Trophoblast cell (in vitro differentiated cells and primary cell): Measurements from ENCODE around the gene FAM186B.

ENCODE experiments used
- DNase-seq, 2 donors: peaks; one replicate each; pipeline ENCODE4 v3.0.0-alpha.2; 2016
- H2AFZ ChIP-seq: 2 replicates; pipeline ENCODE4 v1.6.1; 2013; ENCODE audit warnings: low read length, moderate library complexity, mild to moderate bottlenecking; ENCODE audit not compliant: insufficient read depth, poor library complexity
- H2AK5ac ChIP-seq: 2 replicates; pipeline ENCODE4 v1.6.1; 2013; ENCODE audit warnings: mild to moderate bottlenecking, low read length
- H2BK120ac ChIP-seq: 2 replicates; pipeline ENCODE4 v1.6.1; 2013; ENCODE audit warnings: low read length, mild to moderate bottlenecking, moderate library complexity; ENCODE audit not compliant: insufficient read depth, poor library complexity
- H2BK12ac ChIP-seq: 2 replicates; pipeline ENCODE4 v1.6.1; 2013; ENCODE audit warnings: mild to moderate bottlenecking, low read length, moderate library complexity
- H2BK5ac ChIP-seq: 2 replicates; pipeline ENCODE4 v1.6.1; 2013; ENCODE audit warnings: low read length, low read depth, moderate library complexity, mild to moderate bottlenecking; ENCODE audit not compliant: poor library complexity
- H3K14ac ChIP-seq: 2 replicates; pipeline ENCODE4 v1.6.1; 2013; ENCODE audit warnings: mild to moderate bottlenecking, low read length
- H3K18ac ChIP-seq: 2 replicates; pipeline ENCODE4 v1.6.1; 2013; ENCODE audit warnings: mild to moderate bottlenecking, low read length
- H3K23ac ChIP-seq: 2 replicates; pipeline ENCODE4 v1.6.1; 2013; ENCODE audit warnings: low read length
- H3K27ac ChIP-seq: 2 replicates; pipeline ENCODE4 v1.5.1; 2013; ENCODE audit warnings: low read depth, mild to moderate bottlenecking, inconsistent platforms, low read length, moderate library complexity
- H3K27me3 ChIP-seq: 2 replicates; pipeline ENCODE4 v1.6.1; 2013; ENCODE audit warnings: inconsistent platforms, mild to moderate bottlenecking, low read length, moderate library complexity; ENCODE audit not compliant: insufficient read depth
- H3K36me3 ChIP-seq, 2 experiments: 1 replicate in 1 of 2; 2 replicates in 1 of 2; pipeline ENCODE4 v1.6.1; 2013; ENCODE audit warnings: low read length in 2 of 2, mild to moderate bottlenecking in 2 of 2, moderate library complexity in 1 of 2; ENCODE audit not compliant: insufficient read depth in 2 of 2, control insufficient read depth in 1 of 2
- H3K4ac ChIP-seq: 2 replicates; pipeline ENCODE4 v1.6.1; 2013; ENCODE audit warnings: low read depth, mild to moderate bottlenecking, low read length, moderate library complexity
- H3K4me1 ChIP-seq, 2 experiments: 1 replicate in 1 of 2; 2 replicates in 1 of 2; pipeline ENCODE4 v1.6.1; 2013; ENCODE audit warnings: low read length in 2 of 2, mild to moderate bottlenecking in 2 of 2, moderate library complexity in 1 of 2; ENCODE audit not compliant: insufficient read depth in 2 of 2, control insufficient read depth in 1 of 2
- H3K4me2 ChIP-seq: 2 replicates; pipeline ENCODE4 v1.6.1; 2013; ENCODE audit warnings: inconsistent platforms, mild to moderate bottlenecking, low read length, moderate library complexity
- H3K4me3 ChIP-seq: 2 replicates; pipeline ENCODE4 v1.5.1; 2013; ENCODE audit warnings: mild to moderate bottlenecking, low read depth, low read length, inconsistent platforms
- H3K79me1 ChIP-seq: one replicate; pipeline ENCODE4 v1.6.1; 2013; ENCODE audit warnings: low read length
- H3K79me2 ChIP-seq: 2 replicates; pipeline ENCODE4 v1.6.1; 2013; ENCODE audit warnings: low read length, mild to moderate bottlenecking; ENCODE audit not compliant: control insufficient read depth, insufficient read depth, poor library complexity
- H3K9ac ChIP-seq: 2 replicates; pipeline ENCODE4 v1.6.1; 2013; ENCODE audit warnings: mild to moderate bottlenecking, low read length
- H3K9me3 ChIP-seq: 2 replicates; pipeline ENCODE4 v1.6.1; 2013; ENCODE audit warnings: low read depth, mild to moderate bottlenecking, control low read depth, inconsistent platforms, low read length; ENCODE audit not compliant: insufficient read depth
- H4K12ac ChIP-seq: 2 replicates; pipeline ENCODE4 v1.6.1; 2013; ENCODE audit warnings: low read depth, mild to moderate bottlenecking, low read length, moderate library complexity
- H4K8ac ChIP-seq: 2 replicates; pipeline ENCODE4 v1.6.1; 2013; ENCODE audit warnings: low read depth, mild to moderate bottlenecking, low read length, moderate library complexity
- H4K91ac ChIP-seq: one replicate; pipeline ENCODE4 v1.6.1; 2013; ENCODE audit warnings: low read depth, mild to moderate bottlenecking, low read length, moderate library complexity
- WGBS: extraction: QIAGEN DNeasy Blood & Tissue Kit; methylation state at CpG from one replicate; pipeline ENCODE4 v1.1.7; 2013; ENCODE audit warnings: missing lambda C conversion rate; ENCODE audit not compliant: insufficient read length, insufficient coverage; ENCODE audit errors: extremely low coverage; 5-methylcytosine and 5-hydroxymethylcytosine counted together

FAM186B gene

GRCh38 chr12:49549735-49550692, 55.4 kb downstream of the FAM186B start:
- no CpG with 5 or more reads among the region's 28 CpGs for WGBS
- H2AK5ac ChIP-seq: no peak overlapping the region
- DNase-seq: no peak

GRCh38 chr12:49548822-49549648, 56.4 kb downstream of the FAM186B start:
- no peak overlapping the region for H4K12ac ChIP-seq
- no peak overlapping the region for H2BK12ac ChIP-seq
- H3K4me2 ChIP-seq: peak overlapping the region; percentile 51
- H4K8ac ChIP-seq: peak overlapping the region; percentile 17
- WGBS: no CpG with 5 or more reads among the region's 70 CpGs
- H3K79me1 ChIP-seq: no peaks in the 10 kb centered on the region
- H3K4me1 ChIP-seq: peaks cover 3 to 8% of the 10 kb centered on the region in 2 experiments
- no peaks in the 10 kb centered on the region for H3K79me2 ChIP-seq
- H2BK5ac ChIP-seq: no peak overlapping the region
- no peak overlapping the region for H2BK120ac ChIP-seq
- H3K23ac ChIP-seq: no peak overlapping the region
- H3K36me3 ChIP-seq: no peaks in the 10 kb centered on the region
- no peak overlapping the region for H3K4ac ChIP-seq
- H3K9me3 ChIP-seq: peaks cover 9% of the 10 kb centered on the region
- H3K27me3 ChIP-seq: peaks cover 27% of the 10 kb centered on the region
- no peak overlapping the region for H4K91ac ChIP-seq
- H3K4me3 ChIP-seq: peak overlapping the region; percentile 31
- no peak overlapping the region for H2AK5ac ChIP-seq
- no peak overlapping the region for H3K9ac ChIP-seq
- no peak overlapping the region for H3K27ac ChIP-seq
- no peak overlapping the region for H3K18ac ChIP-seq
- peak overlapping the region; percentile 13 for H2AFZ ChIP-seq
- DNase-seq: peak in 1 of 2 donors; percentile 40
- no peak overlapping the region for H3K14ac ChIP-seq

More at GRCh38 chr12:49549735-49550692, 55.4 kb downstream of the FAM186B start:
- no peak overlapping the region for H3K4ac ChIP-seq
- H3K27me3 ChIP-seq: peaks cover 19% of the 10 kb centered on the region
- H2BK12ac ChIP-seq: no peak overlapping the region
- H2BK120ac ChIP-seq: no peak overlapping the region
- H3K36me3 ChIP-seq: no peaks in the 10 kb centered on the region
- H3K23ac ChIP-seq: no peak overlapping the region
- peaks cover 5% of the 10 kb centered on the region for H3K9me3 ChIP-seq
- no peak overlapping the region for H3K18ac ChIP-seq
- H3K79me2 ChIP-seq: no peaks in the 10 kb centered on the region
- no peak overlapping the region for H3K4me3 ChIP-seq
- H3K27ac ChIP-seq: no peak overlapping the region
- no peak overlapping the region for H4K91ac ChIP-seq
- no peak overlapping the region for H4K8ac ChIP-seq
- no peak overlapping the region for H2AFZ ChIP-seq
- no peak overlapping the region for H2BK5ac ChIP-seq
- peaks cover 3 to 8% of the 10 kb centered on the region in 2 experiments for H3K4me1 ChIP-seq
- no peaks in the 10 kb centered on the region for H3K79me1 ChIP-seq
- no peak overlapping the region for H3K9ac ChIP-seq
- no peak overlapping the region for H4K12ac ChIP-seq
- no peak overlapping the region for H3K14ac ChIP-seq
- H3K4me2 ChIP-seq: no peak overlapping the region

- DNase-seq: no peak
- Histone ChIP-seq H3K79me2 (no peaks in the 10 kb centered on the region), H4K8ac (no peak overlapping the region), H2AK5ac (no peak overlapping the region), H3K23ac (no peak overlapping the region), H3K4me3 (no peak overlapping the region), H3K9ac (no peak overlapping the region), H3K14ac (no peak overlapping the region), H2BK120ac (no peak overlapping the region), H3K79me1 (no peaks in the 10 kb centered on the region), H3K27ac (no peak overlapping the region), H3K4me2 (no peak overlapping the region), H3K18ac (no peak overlapping the region), H2BK12ac (no peak overlapping the region), H4K12ac (no peak overlapping the region), H2AFZ (no peak overlapping the region), H2BK5ac (no peak overlapping the region), H3K4me1 (peaks cover 3 to 8% of the 10 kb centered on the region in 2 experiments), H3K4ac (no peak overlapping the region), H3K9me3 (peaks cover 9% of the 10 kb centered on the region), H4K91ac (no peak overlapping the region), H3K36me3 (no peaks in the 10 kb centered on the region), H3K27me3 (peaks cover 27% of the 10 kb centered on the region)
- no CpG with 5 or more reads among the region's 8 CpGs for WGBS
These were observed 57.0 kb downstream of the FAM186B start for GRCh38 chr12:49548481-49548821.

- H2AFZ ChIP-seq: no peak overlapping the region
- no peak overlapping the region for H3K4me3 ChIP-seq
- H3K79me1 ChIP-seq: no peaks in the 10 kb centered on the region
- no peak overlapping the region for H3K23ac ChIP-seq
- H3K27me3 ChIP-seq: peaks cover 35% of the 10 kb centered on the region
- no peak overlapping the region for H2BK5ac ChIP-seq
- H2BK12ac ChIP-seq: no peak overlapping the region
- H2BK120ac ChIP-seq: no peak overlapping the region
- no peak overlapping the region for H3K4ac ChIP-seq
- H3K27ac ChIP-seq: no peak overlapping the region
- peaks cover 9% of the 10 kb centered on the region for H3K9me3 ChIP-seq
- no peaks in the 10 kb centered on the region for H3K79me2 ChIP-seq
- H3K4me1 ChIP-seq: peaks cover 3 to 8% of the 10 kb centered on the region in 2 experiments
- H2AK5ac ChIP-seq: no peak overlapping the region
- no peak overlapping the region for H4K91ac ChIP-seq
- H3K14ac ChIP-seq: no peak overlapping the region
- no peak overlapping the region for H3K4me2 ChIP-seq
- H3K18ac ChIP-seq: no peak overlapping the region
- no peak overlapping the region for H4K12ac ChIP-seq
- no CpG with 5 or more reads among the region's 7 CpGs for WGBS
- no peaks in the 10 kb centered on the region for H3K36me3 ChIP-seq
- H3K9ac ChIP-seq: no peak overlapping the region
- DNase-seq: no peak
- H4K8ac ChIP-seq: no peak overlapping the region
These were observed 58.2 kb downstream of the FAM186B start for GRCh38 chr12:49547090-49547690.
